Renal pelvis (tissue), 4 donors: ENCODE results near the gene DTX3L. TPM values are rescaled to one million over a fixed set of nuclear protein-coding genes. Genes with fewer than 3 reads are reported as not detected.

Source experiments
- DNase-seq: peaks from one replicate; pipeline ENCODE4 v3.0.0-alpha.2; 2013
- polyA plus RNA-seq, 3 donors: library from polyadenylated mRNA; unstranded; fragments of 120-200 nt; gene quantifications; one replicate each; pipeline ENCODE4 v1.2.1, GENCODE V29; 2013; ENCODE audit not compliant: insufficient read length in 3 of 3

The DTX3L gene
- polyA plus RNA-seq, 3 donors: 10.6 to 16.4 (median 12.6) TPM

DNA sequence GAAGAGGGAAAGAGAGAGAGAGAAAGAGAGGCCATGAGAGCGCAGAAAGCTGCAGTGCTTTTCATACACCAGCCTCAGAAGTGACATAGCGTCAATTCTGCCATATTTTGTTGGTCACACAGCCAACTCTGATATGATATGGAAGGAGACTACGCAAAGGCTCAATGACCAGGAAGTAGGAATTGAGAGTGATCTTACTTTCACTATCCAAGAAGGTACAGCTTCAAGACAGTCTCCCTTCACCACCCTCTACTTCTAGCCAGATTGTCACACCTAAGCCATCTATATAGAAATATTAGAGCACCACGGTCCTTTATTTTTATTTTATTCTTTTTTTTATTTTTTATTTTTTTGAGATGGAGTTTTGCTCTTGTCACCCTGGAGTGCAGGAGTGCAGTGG is 34.4 kb downstream of the DTX3L start:
- DNase-seq: no peak

DNA sequence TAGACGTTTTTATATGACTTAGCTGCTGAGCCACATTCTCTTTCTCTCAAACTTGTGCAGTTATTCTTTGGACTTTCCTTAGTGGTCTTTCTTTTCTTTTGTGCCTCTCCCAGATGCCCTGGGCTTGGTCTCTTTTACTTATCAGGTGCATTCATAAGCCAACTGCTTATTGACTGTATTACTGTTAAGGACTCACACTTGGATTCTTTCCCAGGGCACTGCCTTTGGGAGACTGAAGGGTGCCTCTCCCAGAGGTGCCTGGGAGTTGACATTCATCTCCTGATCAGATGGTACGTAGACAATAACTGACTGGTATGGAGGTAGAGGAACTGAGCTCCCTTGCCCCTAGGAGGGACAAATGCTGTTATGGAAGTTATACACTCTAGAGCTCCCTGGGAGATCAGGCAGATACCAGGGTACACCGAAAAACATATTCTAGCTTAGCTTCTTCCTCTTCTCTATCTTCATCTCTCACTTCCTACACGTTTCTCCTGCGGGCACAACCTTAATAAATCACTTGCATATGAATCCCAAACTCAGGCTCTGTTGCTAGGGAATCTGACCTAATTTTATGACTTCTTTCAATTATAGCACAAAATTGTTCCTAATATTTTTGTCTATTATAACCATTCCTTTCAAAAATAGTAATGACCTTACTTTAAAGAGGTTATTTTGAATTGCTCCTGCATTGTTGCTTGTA is 38.0 kb downstream of the DTX3L start:
- DNase-seq: no peak

DNA sequence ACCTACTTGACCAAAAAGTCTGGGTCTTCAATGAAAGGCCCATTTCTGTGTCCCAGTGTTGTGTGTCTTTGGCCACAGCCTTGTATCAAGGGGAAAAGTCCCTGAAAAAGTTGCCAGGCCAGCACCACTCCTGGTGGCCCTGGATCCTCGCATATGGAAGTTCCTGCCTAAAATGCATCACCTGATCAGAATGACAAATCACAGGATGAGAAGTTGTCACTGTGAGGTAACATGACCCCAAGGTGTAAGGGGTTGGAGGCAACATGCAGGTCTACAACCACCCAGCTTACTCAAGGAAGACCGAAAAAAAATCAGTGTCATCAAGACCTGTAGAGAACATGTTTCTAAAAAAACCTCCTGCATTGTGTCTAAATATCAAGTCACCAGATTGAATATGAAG is 38.9 kb downstream of the DTX3L start:
- DNase-seq: no peak

DNA sequence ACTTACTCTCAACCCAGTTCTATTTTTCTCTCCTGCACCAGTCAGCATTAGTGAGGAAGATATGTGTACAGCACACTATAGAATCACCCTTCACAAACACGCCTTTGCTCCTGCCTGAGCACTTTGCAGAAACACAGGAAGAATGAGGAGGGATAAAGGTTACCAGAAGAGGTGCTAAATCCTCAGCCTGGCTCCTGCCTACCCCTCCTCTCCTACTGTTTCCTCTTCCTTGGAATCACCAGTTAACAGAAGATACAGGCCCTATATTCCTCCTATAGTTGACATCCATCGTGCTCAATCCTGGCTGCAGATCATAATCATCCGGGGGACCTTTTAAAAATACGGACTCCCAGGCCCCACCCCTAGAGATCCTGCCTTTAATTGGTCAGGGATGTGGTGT is 42.2 kb downstream of the DTX3L start:
- DNase-seq: no peak

DNA sequence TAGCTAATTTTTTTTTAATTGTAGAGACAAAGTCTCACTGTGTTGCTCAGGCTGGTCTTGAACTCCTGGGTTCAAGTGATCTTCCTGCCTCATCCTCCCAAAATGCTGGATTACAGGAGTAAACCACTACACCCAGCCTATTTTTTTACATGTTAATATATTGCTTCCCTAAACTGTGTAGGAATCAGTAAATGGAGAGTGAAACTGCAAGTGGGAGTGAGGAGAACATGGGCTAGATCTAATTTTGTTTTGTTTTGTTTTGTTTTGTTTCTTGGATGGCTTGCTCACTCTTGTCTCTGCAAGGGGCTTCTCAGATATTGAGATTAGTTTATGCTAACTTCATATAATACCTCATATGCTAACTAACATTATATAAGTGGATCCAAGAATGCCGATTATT is 44.8 kb downstream of the DTX3L start:
- no peak for DNase-seq

DNA sequence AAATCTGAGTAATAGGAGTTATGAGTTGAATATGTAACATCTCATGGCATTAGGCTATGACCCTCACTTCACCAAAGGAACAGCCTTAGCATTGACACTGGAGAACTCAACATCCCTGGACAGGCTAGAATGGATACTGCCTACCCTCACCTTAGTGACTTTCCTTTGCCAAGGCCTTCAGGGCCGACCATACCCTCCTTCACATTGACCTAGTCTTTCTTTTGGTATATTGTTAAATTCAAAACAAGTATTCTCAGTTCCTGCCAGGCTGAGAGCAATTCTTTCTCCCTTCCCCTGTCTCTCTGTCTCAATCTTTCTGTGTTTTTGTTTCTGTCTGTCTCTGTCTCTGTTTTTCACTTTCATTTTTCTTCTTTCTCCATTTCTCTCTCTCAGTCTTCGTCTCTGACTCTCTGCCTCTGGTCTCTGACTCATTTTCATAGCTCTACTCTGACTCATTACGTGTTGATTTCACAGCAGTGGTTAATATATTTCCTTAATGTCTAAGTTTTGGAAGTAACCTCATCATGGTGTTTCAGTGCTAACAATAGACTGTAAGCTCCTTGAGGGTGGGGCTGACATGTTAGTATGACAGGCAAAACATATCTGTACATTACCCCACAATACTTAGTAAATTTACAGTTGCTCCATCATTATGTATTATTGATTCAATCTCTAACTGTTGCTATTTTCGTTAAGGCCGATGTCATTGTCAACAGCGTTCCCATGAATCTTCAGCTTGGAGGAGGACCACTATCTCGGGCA is 45.8 kb downstream of the DTX3L start:
- no peak for DNase-seq

DNA sequence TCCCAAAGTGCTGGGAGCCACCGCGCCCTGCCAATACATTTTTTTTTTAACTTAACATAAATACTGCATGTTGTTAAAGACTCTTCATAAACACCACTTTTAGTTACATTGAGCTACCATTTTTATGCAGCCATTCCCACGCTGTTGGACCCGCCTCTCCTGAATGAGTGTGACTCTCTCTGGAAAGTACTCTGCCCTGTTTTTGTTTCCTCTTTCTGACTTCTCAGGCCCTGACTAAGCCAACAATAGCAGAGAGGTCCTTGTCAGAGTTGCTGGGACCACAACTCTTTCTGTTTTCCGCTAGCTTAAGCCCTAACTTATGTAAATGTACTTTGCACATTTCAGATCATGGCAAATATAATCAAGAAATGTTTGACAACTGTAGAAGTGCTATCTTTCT is 48.6 kb downstream of the DTX3L start:
- DNase-seq: no peak

DNA sequence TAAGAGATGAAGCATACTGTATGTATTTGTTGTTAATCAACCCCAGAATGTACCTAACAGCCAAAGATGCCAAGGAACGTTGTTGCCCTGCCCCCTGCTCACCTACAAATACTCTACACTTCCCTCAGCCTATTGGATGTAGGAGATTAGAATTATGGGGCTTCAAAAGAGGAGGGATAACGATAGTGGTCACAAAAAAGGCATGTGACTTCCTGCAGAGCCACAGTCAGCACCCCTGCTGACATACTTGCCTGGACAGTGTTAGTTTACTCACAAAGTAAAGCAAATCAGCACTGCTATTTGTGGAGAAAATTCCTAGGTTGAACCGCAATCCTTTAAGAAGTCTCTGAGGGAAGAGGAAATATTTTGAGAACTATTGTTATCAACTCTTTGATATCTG is 51.2 kb downstream of the DTX3L start:
- no peak for DNase-seq

DNA sequence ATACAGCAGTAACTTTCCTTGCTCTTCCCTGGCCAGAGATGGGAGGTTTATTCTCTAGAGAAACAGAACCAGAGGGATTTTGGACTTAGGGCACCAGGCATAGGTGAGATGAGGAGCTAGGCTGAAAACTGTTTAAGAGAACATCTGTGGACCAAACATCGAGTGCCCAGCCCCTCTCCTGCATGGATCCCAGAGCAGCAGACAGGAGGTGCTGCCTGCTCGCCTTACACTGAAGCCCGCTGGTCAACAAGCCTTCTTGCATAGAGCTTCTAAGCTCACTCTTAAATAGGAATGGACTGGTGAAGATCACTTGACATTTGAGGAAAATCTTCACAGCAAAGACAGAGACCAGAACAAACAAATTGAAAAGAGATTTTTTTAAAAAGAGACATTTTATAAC is 54.5 kb downstream of the DTX3L start:
- no peak for DNase-seq

DNA sequence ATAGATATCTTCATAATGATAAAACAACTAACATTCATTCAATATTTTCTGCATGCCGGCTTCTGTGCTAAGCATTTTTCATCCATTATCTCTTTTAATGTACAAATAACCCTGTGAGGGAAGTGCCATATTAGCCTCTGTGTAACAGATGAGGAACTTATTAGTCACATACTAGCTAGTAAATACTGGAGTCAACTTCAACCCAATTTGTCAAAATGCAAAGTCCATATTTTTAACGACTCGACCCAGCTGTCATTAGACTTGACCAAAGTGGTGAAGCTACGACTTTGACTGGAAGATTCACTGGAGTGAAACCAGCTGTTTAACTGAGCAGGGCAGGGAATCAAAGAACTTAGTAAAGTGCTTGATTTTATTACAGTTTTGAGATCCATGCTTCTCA is 54.9 kb downstream of the DTX3L start:
- peak; percentile 26 for DNase-seq

DNA sequence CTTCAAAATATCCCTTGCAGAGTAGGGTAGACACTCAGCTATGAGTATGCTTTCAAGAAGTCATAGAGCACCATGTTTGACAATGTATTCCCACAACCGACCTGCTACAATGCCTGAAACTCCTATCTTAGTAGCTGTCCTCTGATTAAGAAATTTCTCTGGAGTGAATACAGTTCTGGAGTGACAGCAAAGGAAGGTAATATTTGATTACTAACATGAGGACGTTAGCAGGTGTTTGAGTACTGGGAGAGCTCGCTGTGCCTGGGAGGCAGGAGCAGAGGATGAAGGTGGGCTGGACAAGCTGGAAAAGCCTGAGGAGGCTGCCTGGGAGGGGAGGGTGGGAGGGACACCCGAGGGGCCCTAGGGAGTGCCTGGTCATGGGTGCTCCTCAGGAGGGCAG is 56.3 kb downstream of the DTX3L start:
- no peak for DNase-seq

DNA sequence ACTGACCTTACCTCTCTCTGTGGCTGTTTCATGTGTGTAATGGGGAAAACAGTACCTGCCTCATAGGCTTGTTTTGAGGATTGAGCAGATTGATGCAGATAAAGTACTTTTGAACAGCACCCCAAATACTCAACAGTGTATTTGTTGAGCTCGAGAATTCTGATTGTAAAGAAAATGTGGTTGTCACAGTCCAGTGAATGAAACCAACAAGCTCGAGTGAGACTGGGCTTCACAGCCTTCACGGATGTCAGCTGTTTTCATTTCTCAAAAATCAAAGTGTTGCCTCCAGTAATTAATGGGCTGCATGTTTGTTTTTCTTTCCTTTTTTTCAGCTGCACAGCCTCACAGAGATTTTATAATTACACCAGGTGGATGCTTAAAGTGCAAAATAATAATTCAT is 57.0 kb downstream of the DTX3L start:
- peak; percentile 24 for DNase-seq

DNA sequence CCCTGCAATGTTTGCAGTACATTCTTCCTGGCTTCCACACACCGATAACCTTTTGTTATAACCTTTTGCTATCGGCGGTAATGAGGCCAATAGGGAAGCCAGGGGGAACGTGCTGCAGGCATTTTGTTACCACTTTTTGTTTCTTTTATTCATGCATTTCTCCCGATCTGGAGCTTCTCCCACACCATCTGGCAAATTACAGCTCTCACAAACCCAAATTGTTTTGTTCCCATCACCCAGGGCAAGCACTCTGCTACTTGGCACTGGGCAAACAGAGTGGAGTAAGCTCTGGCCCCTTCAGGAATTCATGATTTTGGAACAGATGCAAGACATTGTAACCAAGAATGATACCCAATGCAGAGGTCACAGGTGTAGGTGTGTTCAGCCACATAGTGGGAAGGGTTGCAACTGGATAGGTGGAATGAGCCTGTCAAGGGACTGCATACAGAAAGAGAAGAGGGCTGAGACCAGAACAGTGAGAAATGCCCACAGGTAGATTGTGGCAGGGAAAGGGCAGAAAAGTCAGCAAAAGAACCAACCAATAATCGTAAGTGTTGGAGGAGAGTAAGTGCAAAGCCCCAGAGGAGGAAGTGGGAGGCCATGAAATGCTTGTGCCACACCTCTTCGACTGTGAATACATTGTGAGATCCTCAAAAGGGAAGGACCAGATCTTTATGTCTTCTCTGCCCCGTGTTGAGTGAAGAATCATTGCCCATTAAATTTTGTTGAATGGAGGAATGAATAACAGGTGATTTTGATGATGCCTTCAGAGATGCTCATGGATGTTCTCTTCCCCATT is 59.1 kb downstream of the DTX3L start:
- no peak for DNase-seq

Other genes with a start within 250 kb of the DTX3L start
- gene CSTA, start 239.1 kb upstream of the DTX3L start, polyA plus RNA-seq: under 1 TPM; 0.31 to 0.85 (median 0.55) TPM
- gene MIX23, start 181.1 kb upstream of the DTX3L start, polyA plus RNA-seq: 10 to 100 TPM; 48.3 to 55.4 (median 55.4) TPM
- 10 to 100 TPM; 60.9 to 70.8 (median 68.9) TPM for gene FAM162A, start 180.2 kb upstream of the DTX3L start, polyA plus RNA-seq
- gene WDR5B, start 148.3 kb upstream of the DTX3L start, polyA plus RNA-seq: 10 to 100 TPM in 2 of 3 donors, 1 to 10 TPM in 1; 9.2 to 11.0 (median 10.4) TPM
- gene KPNA1, start 49.4 kb upstream of the DTX3L start, polyA plus RNA-seq: 10 to 100 TPM; 41.8 to 49.0 (median 47.5) TPM
- 10 to 100 TPM; 14.3 to 18.6 (median 14.5) TPM for gene PARP9, start within 50 bp of the DTX3L start, polyA plus RNA-seq
- gene PARP15, start 13.3 kb downstream of the DTX3L start, polyA plus RNA-seq: under 1 TPM; 0.27 to 0.43 (median 0.36) TPM
- gene PARP14, start 116.5 kb downstream of the DTX3L start, polyA plus RNA-seq: 10 to 100 TPM; 16.4 to 30.1 (median 28.5) TPM
- gene HSPBAP1, start 229.5 kb downstream of the DTX3L start, polyA plus RNA-seq: 10 to 100 TPM in 2 of 3 donors, 1 to 10 TPM in 1; 9.5 to 15.3 (median 13.6) TPM
- gene SLC49A4, start 230.7 kb downstream of the DTX3L start, polyA plus RNA-seq: 10 to 100 TPM; 13.5 to 16.3 (median 14.2) TPM